Panc1 (cell line): ENCODE data around the gene ARG2. TPM values are rescaled to one million over a fixed set of nuclear protein-coding genes. Genes with fewer than 3 reads are reported as not detected.

Experiments
- ATAC-seq: fragments of 200-7000 bp; cut with Tn5 transposase; 2 replicates; pipeline ENCODE4 v1.9.1; 2020; ENCODE audit warnings: mild to moderate bottlenecking, moderate library complexity
- BruUV-seq: library from RNA; stranded (reverse); fragments of 400-500 nt; replicated peaks from 2 replicates; lab custom pipeline; 2021; lab: Mats Ljungman, UMichigan
- CTCF ChIA-PET: fragments of 300-600 bp; sonication (Branson Sonifier 250); formaldehyde crosslinking; loops from one replicate; lab custom pipeline; 2022; ENCODE audit warnings: antibody characterized with exemption; lab: Charles Lee
- POLR2A ChIA-PET: fragments of 300-600 bp; sonication (Branson Sonifier 250); formaldehyde crosslinking; loops from one replicate; lab custom pipeline; 2022; ENCODE audit warnings: antibody characterized with exemption; lab: Charles Lee
- DNase-seq: peaks from one replicate; pipeline ENCODE4 v3.0.0-alpha.2; 2010; ENCODE audit warnings: low read depth, low spot score
- H3K27ac ChIP-seq: 2 replicates; pipeline ENCODE4 v1.5.1; 2011; ENCODE audit warnings: mild to moderate bottlenecking, low read length, inconsistent platforms
- H3K27me3 ChIP-seq: fragments of 200-500 bp; sonication (Bioruptor generic); 2 replicates; pipeline ENCODE4 v1.6.0; 2014; ENCODE audit warnings: low read length, inconsistent platforms; ENCODE audit not compliant: control insufficient read depth, insufficient read depth
- H3K36me3 ChIP-seq: fragments of 200-500 bp; sonication (Bioruptor generic); 2 replicates; pipeline ENCODE4 v1.5.1; 2014; ENCODE audit warnings: inconsistent platforms, mild to moderate bottlenecking, low read length, moderate library complexity; ENCODE audit not compliant: control insufficient read depth, insufficient read depth
- H3K4me1 ChIP-seq: 2 replicates; pipeline ENCODE4 v1.5.1; 2011; ENCODE audit warnings: inconsistent platforms, mild to moderate bottlenecking, low read length, moderate library complexity; ENCODE audit not compliant: control insufficient read depth, insufficient read depth
- H3K4me3 ChIP-seq, 2 experiments: 2 replicates each; pipeline ENCODE4 v1.5.1; 2011 to 2012; ENCODE audit warnings: low read depth in 2 of 2, low read length in 2 of 2, mild to moderate bottlenecking in 2 of 2, inconsistent platforms in 1 of 2, moderate library complexity in 1 of 2
- H3K9me3 ChIP-seq: fragments of 200-500 bp; sonication (Bioruptor generic); 2 replicates; pipeline ENCODE4 v1.5.1; 2014; ENCODE audit warnings: low read depth, mild to moderate bottlenecking, inconsistent platforms, low read length, moderate library complexity; ENCODE audit not compliant: control insufficient read depth, insufficient read depth
- POLR2AphosphoS5 ChIP-seq: IDR thresholded peaks from 2 replicates; pipeline ENCODE4 v1.6.1; 2012; ENCODE audit warnings: mild to moderate bottlenecking, low read depth, low read length, moderate library complexity
- SIN3A ChIP-seq: IDR thresholded peaks from 2 replicates; pipeline ENCODE4 v1.6.1; 2012; ENCODE audit warnings: low read depth, mild to moderate bottlenecking, low read length, moderate library complexity, borderline replicate concordance; ENCODE audit not compliant: insufficient read depth
- TCF7L2 ChIP-seq: IDR thresholded peaks from 2 replicates; pipeline ENCODE4 v1.6.1; 2011; ENCODE audit warnings: mild to moderate bottlenecking, low read depth, low read length, inconsistent platforms
- in situ Hi-C: cut with HindIII; loops from 2 replicates; pipeline ENCODE4 v1.10.0; 2016; ENCODE audit warnings: low sequenced_read_pairs, low pct_unique_long_range_greater_than_20kb
- intact Hi-C: fragments of 100-400 bp; cut with micrococcal nuclease; formaldehyde crosslinking; loops from one replicate; pipeline ENCODE4 v1.10.0; 2022; ENCODE audit not compliant: unreplicated experiment
- total RNA-seq: library from RNA; stranded (reverse); gene quantifications from one replicate; pipeline ENCODE4 v1.2.1, GENCODE V29; 2021; ENCODE audit not compliant: unreplicated experiment
- TF ChIP-seq, protein P1 (sequence below): fragments of 450-650 bp; IDR thresholded peaks from 2 replicates; pipeline ENCODE4 v1.5.1; 2017; ENCODE audit warnings: mild to moderate bottlenecking
- TF ChIP-seq, protein P2 (sequence below), 2 experiments: IDR thresholded peaks; 2 replicates each; pipeline ENCODE4 v1.6.1; 2011 to 2012; ENCODE audit warnings: low read depth in 2 of 2, control low read depth in 1 of 2, low read length in 1 of 2, mild to moderate bottlenecking in 1 of 2, moderate library complexity in 1 of 2; ENCODE audit not compliant: insufficient read depth in 1 of 2

ARG2 gene
- total RNA-seq, 1 experiment from 2014 or later: 1.1 TPM

GRCh38 chr14:67679006-67679405 lies 59.3 kb downstream of the ARG2 start:
- H3K27me3 ChIP-seq: no peaks in the 10 kb centered on the region
- ChIA-PET POLR2A (no interaction called here), CTCF (no interaction called here)
- H3K36me3 ChIP-seq: peaks cover 2% of the 10 kb centered on the region; the same call in 1 of the 2 replicates
- TF ChIP-seq, protein P1, sequence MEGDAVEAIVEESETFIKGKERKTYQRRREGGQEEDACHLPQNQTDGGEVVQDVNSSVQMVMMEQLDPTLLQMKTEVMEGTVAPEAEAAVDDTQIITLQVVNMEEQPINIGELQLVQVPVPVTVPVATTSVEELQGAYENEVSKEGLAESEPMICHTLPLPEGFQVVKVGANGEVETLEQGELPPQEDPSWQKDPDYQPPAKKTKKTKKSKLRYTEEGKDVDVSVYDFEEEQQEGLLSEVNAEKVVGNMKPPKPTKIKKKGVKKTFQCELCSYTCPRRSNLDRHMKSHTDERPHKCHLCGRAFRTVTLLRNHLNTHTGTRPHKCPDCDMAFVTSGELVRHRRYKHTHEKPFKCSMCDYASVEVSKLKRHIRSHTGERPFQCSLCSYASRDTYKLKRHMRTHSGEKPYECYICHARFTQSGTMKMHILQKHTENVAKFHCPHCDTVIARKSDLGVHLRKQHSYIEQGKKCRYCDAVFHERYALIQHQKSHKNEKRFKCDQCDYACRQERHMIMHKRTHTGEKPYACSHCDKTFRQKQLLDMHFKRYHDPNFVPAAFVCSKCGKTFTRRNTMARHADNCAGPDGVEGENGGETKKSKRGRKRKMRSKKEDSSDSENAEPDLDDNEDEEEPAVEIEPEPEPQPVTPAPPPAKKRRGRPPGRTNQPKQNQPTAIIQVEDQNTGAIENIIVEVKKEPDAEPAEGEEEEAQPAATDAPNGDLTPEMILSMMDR: no peak
- TF ChIP-seq, protein P2, sequence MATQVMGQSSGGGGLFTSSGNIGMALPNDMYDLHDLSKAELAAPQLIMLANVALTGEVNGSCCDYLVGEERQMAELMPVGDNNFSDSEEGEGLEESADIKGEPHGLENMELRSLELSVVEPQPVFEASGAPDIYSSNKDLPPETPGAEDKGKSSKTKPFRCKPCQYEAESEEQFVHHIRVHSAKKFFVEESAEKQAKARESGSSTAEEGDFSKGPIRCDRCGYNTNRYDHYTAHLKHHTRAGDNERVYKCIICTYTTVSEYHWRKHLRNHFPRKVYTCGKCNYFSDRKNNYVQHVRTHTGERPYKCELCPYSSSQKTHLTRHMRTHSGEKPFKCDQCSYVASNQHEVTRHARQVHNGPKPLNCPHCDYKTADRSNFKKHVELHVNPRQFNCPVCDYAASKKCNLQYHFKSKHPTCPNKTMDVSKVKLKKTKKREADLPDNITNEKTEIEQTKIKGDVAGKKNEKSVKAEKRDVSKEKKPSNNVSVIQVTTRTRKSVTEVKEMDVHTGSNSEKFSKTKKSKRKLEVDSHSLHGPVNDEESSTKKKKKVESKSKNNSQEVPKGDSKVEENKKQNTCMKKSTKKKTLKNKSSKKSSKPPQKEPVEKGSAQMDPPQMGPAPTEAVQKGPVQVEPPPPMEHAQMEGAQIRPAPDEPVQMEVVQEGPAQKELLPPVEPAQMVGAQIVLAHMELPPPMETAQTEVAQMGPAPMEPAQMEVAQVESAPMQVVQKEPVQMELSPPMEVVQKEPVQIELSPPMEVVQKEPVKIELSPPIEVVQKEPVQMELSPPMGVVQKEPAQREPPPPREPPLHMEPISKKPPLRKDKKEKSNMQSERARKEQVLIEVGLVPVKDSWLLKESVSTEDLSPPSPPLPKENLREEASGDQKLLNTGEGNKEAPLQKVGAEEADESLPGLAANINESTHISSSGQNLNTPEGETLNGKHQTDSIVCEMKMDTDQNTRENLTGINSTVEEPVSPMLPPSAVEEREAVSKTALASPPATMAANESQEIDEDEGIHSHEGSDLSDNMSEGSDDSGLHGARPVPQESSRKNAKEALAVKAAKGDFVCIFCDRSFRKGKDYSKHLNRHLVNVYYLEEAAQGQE (IDR thresholded peaks at IDR 0.05; ENCODE audit: insufficient read depth in 1 of 2, low read depth in 2 of 2, low read length in 1 of 2): no peak
- no peak for TF ChIP-seq TCF7L2
- TF ChIP-seq POLR2AphosphoS5: no peak
- TF ChIP-seq SIN3A: no peak
- H3K4me3 ChIP-seq: no peak overlapping the region
- no TSS peak for BruUV-seq
- ATAC-seq: no peak
- intact Hi-C loops: no loop called here
- DNase-seq: no peak
- H3K4me1 ChIP-seq: no peaks in the 10 kb centered on the region
- no peak overlapping the region for H3K27ac ChIP-seq
- in situ Hi-C loops: no loop called here
- H3K9me3 ChIP-seq: no peaks in the 10 kb centered on the region

DNA sequence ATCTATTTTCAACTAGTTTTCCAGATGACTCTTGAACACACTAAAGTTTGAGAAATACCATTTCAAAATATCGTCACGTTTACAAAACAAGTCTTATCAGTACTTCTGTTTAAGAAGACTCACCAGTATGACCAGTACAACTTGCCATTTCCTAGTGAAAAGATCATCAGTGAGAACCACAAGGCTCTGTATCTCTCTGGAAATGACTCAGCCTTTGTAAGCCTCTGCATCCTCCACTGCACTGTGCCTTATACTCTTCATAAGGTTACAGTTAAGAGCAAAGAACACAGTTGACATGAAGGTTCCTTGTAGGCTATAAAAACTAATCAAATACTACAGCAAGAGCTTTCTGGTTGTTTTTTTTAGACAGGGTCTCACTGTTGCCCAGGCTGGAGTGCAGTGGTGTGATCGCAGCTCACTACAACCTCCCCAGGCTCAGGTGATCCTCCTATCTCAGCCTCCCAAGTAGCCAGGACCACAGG lies 60.4 kb downstream of the ARG2 start:
- TF ChIP-seq POLR2AphosphoS5: no peak
- TF ChIP-seq TCF7L2: no peak
- TF ChIP-seq, protein P1: no peak
- TF ChIP-seq, protein P2 (IDR thresholded peaks at IDR 0.05; ENCODE audit: insufficient read depth in 1 of 2, low read depth in 2 of 2, low read length in 1 of 2): no peak
- no peak for TF ChIP-seq SIN3A

More for the DNA sequence above, 60.4 kb downstream of the ARG2 start:
- intact Hi-C loops: no loop called here
- H3K36me3 ChIP-seq: peaks cover 4% of the 10 kb centered on the region; the same call in 1 of the 2 replicates
- ChIA-PET POLR2A (no interaction called here), CTCF (no interaction called here)
- no peak overlapping the region for H3K4me3 ChIP-seq
- no peaks in the 10 kb centered on the region for H3K27me3 ChIP-seq
- no peaks in the 10 kb centered on the region for H3K4me1 ChIP-seq
- no peak overlapping the region for H3K27ac ChIP-seq
- in situ Hi-C loops: no loop called here
- DNase-seq: no peak
- no peaks in the 10 kb centered on the region for H3K9me3 ChIP-seq
- no peak for ATAC-seq
- BruUV-seq: no TSS peak
